ENCODE results near the gene ZNF503.

Gene ZNF503

GRCh38 chr10:75350791-75351190 lies 50.8 kb downstream of the ZNF503 start:
- DNase-seq (ENCODE audit: extremely low read depth, low read depth), result no peak
- no peak for TF ChIP-seq CTCF (IDR thresholded peaks at IDR 0.05; ENCODE audit: low read depth, low read length)
